ENCODE measurements around the gene DLGAP4. TPM values are rescaled to one million over a fixed set of nuclear protein-coding genes. Genes with fewer than 3 reads are reported as not detected.

DLGAP4 gene
- total and polyA plus RNA-seq, 2 of the 13 experiments (the other 11 are each of a cell fraction or from before 2014, with no cell fraction given): 15.2 to 26.7 TPM

- TF ChIP-seq ZBTB34 (CRISPR knock-in tag; IDR thresholded peaks at IDR 0.05) (no peak), TSC22D2 (CRISPR knock-in tag; IDR thresholded peaks at IDR 0.05; ENCODE audit: borderline replicate concordance) (peak; percentile 76; the same call in 1 of the 2 replicates), PRDM15 (CRISPR knock-in tag; IDR thresholded peaks at IDR 0.05) (0 out of 2 replicates have a peak, but pooled peaks have one; percentile 26), ATM (IDR thresholded peaks at IDR 0.05; ENCODE audit: borderline replicate concordance) (no peak), KDM1A (CRISPR knock-in tag; IDR thresholded peaks at IDR 0.05) (no peak), CSRNP2 (CRISPR knock-in tag; conservative IDR thresholded peaks at IDR 0.05; ENCODE audit: low read depth) (no peak), ZNF720 (CRISPR knock-in tag; IDR thresholded peaks at IDR 0.05) (no peak), MYNN (CRISPR knock-in tag; IDR thresholded peaks at IDR 0.05; ENCODE audit: low read depth) (no peak), ZFP36 (IDR thresholded peaks at IDR 0.05; ENCODE audit: borderline replicate concordance, low read depth, low read length, partially characterized antibody) (peak; percentile 77), ZSCAN29 (CRISPR knock-in tag; conservative IDR thresholded peaks at IDR 0.05) (0 out of 2 replicates have a peak, but pooled peaks have one; percentile 31), ZNF326 (CRISPR knock-in tag; IDR thresholded peaks at IDR 0.05; ENCODE audit: borderline replicate concordance) (no peak), SATB2 (CRISPR knock-in tag; IDR thresholded peaks at IDR 0.05) (no peak), ZNF33B (CRISPR knock-in tag; IDR thresholded peaks at IDR 0.05) (0 out of 2 replicates have a peak, but pooled peaks have one; percentile 4), FLYWCH1 (CRISPR knock-in tag; IDR thresholded peaks at IDR 0.05) (no peak), HNF4A (CRISPR knock-in tag; IDR thresholded peaks at IDR 0.05) (peak; percentile 34; the same call in 1 of the 2 replicates), PHF5A (CRISPR knock-in tag; IDR thresholded peaks at IDR 0.05; ENCODE audit: low read depth, unreplicated experiment) (no peak), THYN1 (CRISPR knock-in tag; IDR thresholded peaks at IDR 0.05; ENCODE audit: borderline replicate concordance, low read depth) (no peak), MAFK (conservative IDR thresholded peaks at IDR 0.05 in 1 of 2, IDR thresholded peaks at IDR 0.05 in 1 of 2; ENCODE audit: low read length in 2 of 2) (peak in 1 of 2 experiments; percentile 4; a peak in 1 of 4 replicates), ZMYM2 (CRISPR knock-in tag; IDR thresholded peaks at IDR 0.05) (no peak), ZNF431 (CRISPR knock-in tag; IDR thresholded peaks at IDR 0.05; ENCODE audit: borderline replicate concordance, low read depth) (no peak), ZNF335 (CRISPR knock-in tag; IDR thresholded peaks at IDR 0.05) (no peak), ZFP1 (CRISPR knock-in tag; IDR thresholded peaks at IDR 0.05) (no peak), ETV5 (CRISPR knock-in tag; IDR thresholded peaks at IDR 0.05; ENCODE audit: borderline replicate concordance) (peak; percentile 34; the same call in 1 of the 2 replicates), ADNP (CRISPR knock-in tag; IDR thresholded peaks at IDR 0.05) (no peak)
Observed at GRCh38 chr20:36467076-36467999, 161.2 kb downstream of the DLGAP4 start (continued).

Data from HepG2 (cell line).